GM19240 (cell line): ENCODE measurements around the gene STARD10.
"Not testable (repeated sequence)": the region's sequence is repeated elsewhere in the genome, so short reads cannot be mapped to it uniquely, and the experiment has no call there.

Experiments used
- DNase-seq: peaks from one replicate; pipeline ENCODE4 v3.0.0; 2011; ENCODE audit warnings: low spot score; ENCODE audit not compliant: insufficient read length

Gene STARD10

GRCh38 chr11:72808331-72808798 lies 14.5 kb upstream of the STARD10 start:
- DNase-seq, result no peak

GRCh38 chr11:72807792-72808191 lies 13.9 kb upstream of the STARD10 start:
- no peak for DNase-seq

- no peak for DNase-seq
These were observed 13.3 kb upstream of the STARD10 start for GRCh38 chr11:72807021-72807693.

- DNase-seq, result not testable (repeated sequence)
These were observed 12.5 kb upstream of the STARD10 start for GRCh38 chr11:72806378-72806777.

- DNase-seq, result no peak
These were observed 11.4 kb upstream of the STARD10 start for GRCh38 chr11:72805216-72805615.

- no peak for DNase-seq
These were observed 9.0 kb upstream of the STARD10 start for GRCh38 chr11:72802822-72803221.

- DNase-seq, result no peak
These were observed 5.6 kb upstream of the STARD10 start for GRCh38 chr11:72799441-72799840.

GRCh38 chr11:72798361-72798760 lies 4.5 kb upstream of the STARD10 start:
- no peak for DNase-seq

- DNase-seq, result no peak
These were observed 797 bp downstream of the STARD10 start for GRCh38 chr11:72793076-72793424.

GRCh38 chr11:72792437-72793021 lies 1.3 kb downstream of the STARD10 start:
- no peak for DNase-seq

- DNase-seq, result not testable (repeated sequence)
These were observed 2.6 kb downstream of the STARD10 start for GRCh38 chr11:72791228-72791627.

- DNase-seq, result no peak
These were observed 4.2 kb downstream of the STARD10 start for GRCh38 chr11:72789493-72790131.

GRCh38 chr11:72788241-72788640 lies 5.6 kb downstream of the STARD10 start:
- DNase-seq, result peak; percentile 0

GRCh38 chr11:72787216-72788104 lies 6.4 kb downstream of the STARD10 start:
- peak; percentile 83 for DNase-seq

- peak; percentile 0 for DNase-seq
These were observed 7.3 kb downstream of the STARD10 start for GRCh38 chr11:72786305-72787215.

GRCh38 chr11:72784662-72785061 lies 9.2 kb downstream of the STARD10 start:
- DNase-seq, result peak; percentile 0

- peak; percentile 2 for DNase-seq
These were observed 10.5 kb downstream of the STARD10 start for GRCh38 chr11:72783144-72783905.

- no peak for DNase-seq
These were observed 11.5 kb downstream of the STARD10 start for GRCh38 chr11:72782081-72782920.
